ENCODE measurements around the gene UCK1. TPM values are rescaled to one million over a fixed set of nuclear protein-coding genes. Genes with fewer than 3 reads are reported as not detected.

The UCK1 gene
- total RNA-seq, 2 donors from 2014 or later = 16.8 to 18.8 TPM

DNA sequence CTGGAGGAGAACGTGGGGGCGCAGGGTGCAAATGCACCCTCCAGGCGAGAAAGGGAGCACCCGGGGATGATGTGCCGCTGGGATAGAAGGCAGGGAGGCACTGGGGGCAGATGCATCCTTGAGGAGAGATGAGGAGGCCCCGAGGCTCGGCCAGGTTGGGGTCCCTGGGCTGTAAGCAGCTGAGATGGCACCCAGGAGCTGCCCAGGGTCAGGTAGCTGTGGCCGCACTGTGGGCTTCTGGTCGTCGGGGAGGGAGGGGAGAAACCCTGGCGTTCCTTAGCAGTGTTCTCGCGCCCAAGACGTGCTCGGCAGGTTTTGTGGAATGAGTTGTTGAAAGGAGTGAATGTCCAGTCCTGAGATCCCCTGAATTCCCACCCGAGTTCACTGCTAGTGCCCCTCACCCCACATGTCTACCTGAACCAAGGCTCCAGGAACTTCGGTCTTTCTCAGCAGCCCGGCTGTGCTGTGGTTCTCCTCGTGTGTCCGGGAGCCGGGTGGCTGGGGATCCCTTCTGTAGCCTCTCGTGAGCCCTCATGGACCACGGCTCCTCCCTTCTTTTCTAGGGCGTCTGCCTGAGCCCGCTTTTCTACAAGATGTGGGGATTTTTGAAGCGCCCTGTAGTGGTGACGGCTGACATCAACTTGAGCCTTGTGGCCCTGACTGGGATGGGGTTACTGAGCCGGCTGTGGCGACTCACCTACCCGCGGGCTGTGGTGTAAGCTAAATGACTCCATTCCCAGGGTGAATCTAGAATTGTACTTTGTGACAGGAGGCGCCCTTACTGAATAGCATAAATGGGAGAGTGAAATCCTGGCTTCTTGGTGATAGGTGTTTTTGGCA is 27.2 kb downstream of the UCK1 start:
- DNase-seq (ENCODE audit: low spot score) = no peak
- intact Hi-C loops (cut with DNase I) = no loop called here

DNA sequence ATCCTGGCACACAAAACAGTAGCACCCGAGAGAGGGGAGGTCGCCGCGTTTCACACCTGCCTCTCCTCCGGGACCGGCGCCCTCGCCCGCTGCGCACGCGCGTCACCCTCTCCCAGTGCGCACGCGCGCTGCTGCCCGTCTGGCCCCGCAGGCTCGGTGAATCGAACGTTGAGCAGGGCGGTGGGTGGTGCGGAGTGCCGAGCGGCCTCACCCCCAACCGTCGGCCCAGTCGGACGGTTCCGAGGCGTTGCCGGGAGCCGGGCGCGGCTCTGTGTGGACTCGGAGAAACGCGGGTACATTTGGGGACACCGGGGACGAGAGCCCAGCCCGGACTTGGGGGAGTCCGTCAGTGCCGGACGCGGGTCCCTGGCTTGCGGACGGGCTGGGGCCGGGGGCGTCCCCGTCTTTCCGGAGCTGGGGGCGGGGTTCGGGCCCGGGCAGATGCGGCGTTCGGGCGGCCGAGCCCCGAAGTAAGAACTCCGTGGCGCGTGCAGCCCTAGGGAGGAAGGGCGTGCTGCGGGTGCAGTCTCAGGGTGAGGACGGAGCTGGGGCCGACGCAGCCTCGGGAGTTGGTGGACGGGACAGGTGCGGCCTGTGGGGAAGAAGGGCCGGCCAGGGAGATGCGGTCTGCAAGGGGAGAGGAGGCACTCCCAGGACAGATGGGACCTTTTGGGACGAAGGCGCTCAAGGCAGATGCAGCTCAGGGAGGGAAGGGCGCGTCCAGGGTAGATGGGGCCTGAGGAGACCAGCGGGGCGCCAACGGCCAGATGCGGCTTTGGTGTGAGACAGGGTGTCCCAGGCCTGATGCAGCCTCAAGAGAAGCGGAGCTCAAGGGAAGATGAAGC is 28.1 kb downstream of the UCK1 start, which contains the start of gene POMT1:
Gene POMT1, plus strand, starts transcription at position 138 of the 845 bp plus-strand sequence. CDS start 1,301 bp downstream, outside the sequence.
- intact Hi-C loops (cut with DNase I) = no loop called here

DNA sequence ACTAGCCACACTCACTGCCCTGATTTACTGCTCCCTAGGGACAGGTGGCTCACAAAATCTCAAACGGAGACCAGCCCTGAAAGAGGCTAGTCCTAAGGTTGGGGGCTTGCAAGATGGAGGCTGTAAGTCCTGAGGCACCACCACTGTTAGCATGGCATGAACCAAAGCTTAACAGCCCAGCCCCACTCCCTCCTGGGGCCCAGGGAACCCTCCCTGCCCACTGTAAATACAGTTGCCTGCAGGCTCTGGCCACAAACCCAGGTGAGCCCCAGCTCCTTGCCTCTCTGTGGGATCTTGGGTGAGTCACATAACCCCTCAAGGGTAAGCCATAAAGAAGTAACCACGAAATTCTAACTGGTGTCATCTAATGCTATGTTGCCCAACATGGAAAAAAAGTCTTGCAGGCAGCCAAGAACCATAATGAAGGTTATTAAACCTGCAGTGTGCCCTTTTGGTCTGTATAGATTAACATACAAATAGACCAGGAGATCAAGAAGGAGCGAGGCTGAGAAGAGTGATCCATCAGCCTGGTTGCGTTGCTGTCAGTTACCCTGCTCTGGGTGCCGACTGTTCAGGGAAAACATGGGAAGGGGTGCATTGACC is 30.0 kb downstream of the UCK1 start:
- DNase-seq (ENCODE audit: low spot score) = no peak
- intact Hi-C loops (cut with DNase I) = no loop called here

More for the DNA sequence above, 28.1 kb downstream of the UCK1 start, which contains the start of gene POMT1:
- DNase-seq (ENCODE audit: low spot score) = peak; percentile 96

DNA sequence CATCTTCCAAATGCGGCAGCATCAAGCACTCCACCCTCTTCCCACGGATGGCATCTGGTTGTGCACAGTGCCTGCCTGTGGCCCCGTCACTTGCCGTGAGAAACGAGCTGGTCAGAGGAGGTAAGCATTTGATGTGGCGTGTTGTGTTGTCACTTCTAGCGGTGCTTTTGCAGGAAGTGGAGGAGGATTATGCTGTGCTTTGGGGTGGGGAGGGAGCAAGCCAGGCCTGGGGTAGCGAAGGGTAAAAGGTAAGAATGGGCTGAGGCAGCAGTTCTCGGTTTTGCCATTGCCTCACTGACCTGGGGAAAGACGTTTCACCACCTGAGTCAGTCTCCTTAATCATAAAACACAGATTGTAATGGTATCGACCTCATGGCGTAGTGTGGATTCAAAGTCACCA is 30.7 kb downstream of the UCK1 start:
- intact Hi-C loops (cut with DNase I) = no loop called here
- no peak for DNase-seq (ENCODE audit: low spot score)

DNA sequence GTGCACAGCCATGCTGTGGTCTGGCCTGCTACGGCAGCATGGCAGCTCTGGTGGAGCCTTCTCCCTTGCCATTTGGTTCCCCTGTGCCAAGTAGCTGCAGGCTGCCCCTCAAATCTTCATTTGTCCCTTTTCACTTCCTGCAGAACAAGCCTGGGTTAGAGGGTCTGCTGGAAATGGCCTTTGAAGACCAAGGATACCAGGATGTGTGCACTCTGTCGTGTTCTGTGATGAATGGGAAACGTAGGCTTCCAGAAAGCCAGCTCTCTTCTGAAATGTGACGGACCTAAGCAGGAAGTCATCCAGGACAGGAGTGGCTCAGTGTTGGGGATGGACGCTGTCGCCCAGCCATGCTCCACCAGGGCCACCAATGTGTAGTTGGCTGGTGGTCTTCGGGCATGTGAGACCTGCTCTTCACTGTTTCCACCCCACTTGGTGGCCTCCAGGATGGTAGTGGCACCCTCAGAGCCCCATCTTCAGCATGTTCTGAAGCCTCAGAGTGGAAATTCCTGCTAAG is 31.8 kb downstream of the UCK1 start:
- DNase-seq (ENCODE audit: low spot score) = no peak
- intact Hi-C loops (cut with DNase I) = no loop called here

DNA sequence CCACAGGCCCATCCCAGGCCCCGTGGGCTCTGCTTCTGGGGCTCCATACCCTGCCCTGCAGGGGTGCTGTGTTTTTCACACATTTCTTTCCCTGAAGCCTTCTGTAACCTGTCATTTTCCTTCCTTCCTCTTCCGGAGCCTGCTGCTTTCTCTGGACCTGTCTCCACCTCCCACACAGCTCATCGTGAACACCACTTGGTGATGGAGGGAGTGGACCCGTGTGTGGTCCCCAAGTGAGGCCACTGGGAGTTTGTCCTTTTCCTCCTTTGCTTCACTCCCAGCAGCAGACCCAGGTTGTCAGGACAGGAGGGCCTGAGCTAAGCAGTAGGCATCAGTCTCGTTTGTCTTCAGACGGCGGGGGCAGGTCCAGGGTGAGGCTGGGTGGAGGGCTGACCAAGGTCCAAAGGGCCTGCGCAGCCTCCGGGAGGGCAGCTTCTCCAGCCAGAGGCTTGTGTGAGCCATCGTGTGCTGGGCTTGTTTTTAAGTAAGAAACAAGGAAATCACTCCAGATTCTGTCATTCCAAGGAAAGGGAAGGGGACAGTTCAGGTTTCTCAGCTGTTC is 34.1 kb downstream of the UCK1 start:
- DNase-seq (ENCODE audit: low spot score) = no peak
- intact Hi-C loops (cut with DNase I) = no loop called here

DNA sequence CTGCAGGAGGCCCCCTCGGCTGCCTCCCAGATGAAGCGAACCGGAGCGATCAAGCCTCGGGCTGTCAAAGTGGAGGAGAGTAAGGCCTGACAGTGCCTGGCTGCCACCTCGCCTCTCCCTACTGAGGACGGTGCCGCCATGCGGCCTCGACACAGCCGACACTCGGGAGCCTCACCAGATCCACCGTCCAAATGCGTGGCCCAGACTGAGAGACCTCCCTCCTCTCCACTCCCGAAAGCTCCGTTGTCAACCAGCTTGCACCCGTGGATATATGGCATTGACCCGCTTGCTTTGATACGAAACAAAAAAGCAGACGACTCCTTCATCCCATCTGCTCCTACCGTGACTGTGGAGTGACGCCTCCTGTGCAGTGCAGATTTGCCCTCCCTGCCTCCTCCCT is 35.3 kb downstream of the UCK1 start:
- intact Hi-C loops (cut with DNase I) = no loop called here
- no peak for DNase-seq (ENCODE audit: low spot score)

DNA sequence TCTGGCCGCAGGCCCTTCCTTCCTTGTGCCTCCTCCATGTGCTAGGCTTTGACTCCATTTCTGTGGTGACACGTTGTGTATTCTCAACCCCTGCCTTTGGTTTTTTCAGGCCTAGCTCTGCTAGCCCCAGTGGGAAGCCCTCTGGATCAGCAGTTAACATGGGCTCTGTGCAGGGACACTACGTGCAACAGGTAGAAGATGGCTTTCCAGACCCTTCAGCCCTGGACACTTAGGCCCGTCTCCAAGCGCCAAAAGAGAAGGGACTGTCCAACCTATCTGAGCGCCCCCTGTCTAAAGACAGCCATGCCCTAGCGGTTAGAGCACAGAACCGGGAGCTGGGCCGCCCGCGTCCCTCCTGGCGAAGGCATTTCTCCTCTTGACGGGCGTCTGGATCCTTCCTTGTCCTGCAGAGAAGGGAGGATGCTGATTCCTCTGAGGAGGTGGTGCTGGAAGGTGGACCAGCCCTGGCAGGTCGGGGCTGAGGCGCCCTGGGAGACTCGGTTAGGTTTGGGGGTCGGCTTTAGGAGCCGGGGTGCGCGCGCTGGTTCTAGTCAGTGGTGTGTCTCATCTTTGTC is 36.7 kb downstream of the UCK1 start:
- intact Hi-C loops (cut with DNase I) = no loop called here
- no peak for DNase-seq (ENCODE audit: low spot score)

DNA sequence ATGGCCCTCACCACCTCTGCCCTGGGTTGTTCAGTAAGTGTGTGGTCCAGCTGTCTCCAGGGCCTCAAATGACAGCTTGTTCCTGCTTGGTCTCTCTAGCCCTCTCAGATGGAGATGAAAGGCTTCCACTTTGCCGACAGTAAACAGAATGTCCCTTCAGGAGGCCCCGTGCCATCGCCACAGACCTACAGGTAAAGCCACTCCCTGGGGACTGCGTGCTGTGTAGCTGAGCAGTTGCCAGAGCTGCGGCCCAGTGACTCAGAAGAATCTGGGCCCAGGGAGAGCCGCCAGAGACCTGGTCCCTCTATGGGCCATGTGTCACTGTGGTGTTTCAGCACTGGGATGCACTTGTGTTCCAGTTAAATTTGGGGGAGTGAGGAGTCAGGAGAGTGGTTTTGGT is 39.0 kb downstream of the UCK1 start:
- intact Hi-C loops (cut with DNase I) = no loop called here
- DNase-seq (ENCODE audit: low spot score) = no peak

DNA sequence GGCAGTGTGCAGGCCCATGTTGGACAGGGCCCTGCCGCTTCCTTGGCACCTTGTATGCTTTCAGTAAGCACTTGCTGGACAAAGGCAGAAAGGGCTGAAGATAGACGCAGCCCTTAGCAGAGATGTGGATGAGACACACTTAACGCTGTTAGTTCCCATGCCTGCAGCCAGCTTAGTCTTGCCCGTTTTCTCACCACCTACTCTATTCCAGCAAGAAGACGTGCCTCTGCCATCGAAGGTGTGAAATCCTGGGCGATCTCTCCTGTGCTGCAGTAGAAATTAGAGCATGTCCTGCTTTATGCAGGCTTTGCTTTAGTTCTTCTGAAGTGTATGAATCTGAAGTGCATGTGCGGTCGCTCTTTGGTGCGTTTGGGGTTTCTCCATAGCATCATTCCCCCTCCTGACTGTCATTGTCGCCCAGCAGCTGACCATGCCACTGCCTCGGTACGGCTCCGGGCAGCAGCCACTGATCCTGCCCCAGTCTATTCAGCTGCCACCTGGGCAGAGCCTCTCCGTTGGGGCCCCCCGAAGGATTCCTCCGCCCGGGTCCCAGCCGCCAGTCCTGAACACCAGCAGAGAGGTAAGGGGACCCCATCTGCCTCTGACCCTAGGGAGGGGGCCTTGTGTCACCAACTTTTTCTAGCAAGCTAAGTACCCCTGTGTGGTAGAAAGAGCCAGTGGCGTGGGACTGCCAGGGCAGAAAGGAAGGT is 39.9 kb downstream of the UCK1 start:
- intact Hi-C loops (cut with DNase I) = no loop called here
- DNase-seq (ENCODE audit: low spot score) = no peak

DNA sequence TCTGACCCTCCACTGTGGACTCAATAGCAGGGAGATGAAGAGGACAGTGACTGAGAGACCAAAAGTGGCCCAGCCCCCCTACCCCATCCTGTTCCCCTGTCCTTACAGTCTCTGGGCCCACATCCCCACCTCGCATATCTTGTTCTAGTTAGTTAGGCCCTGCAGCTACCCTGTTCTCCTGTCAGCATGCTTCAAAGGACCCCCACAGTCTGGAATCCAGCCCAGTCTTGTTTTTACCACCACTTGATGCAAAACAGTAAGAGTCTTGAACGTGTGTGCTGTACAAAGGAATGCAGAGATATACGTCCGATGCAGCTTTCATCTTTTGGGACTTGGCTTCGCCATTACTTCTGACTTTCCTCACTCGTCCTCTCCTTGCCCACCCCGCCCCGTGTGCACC is 40.5 kb downstream of the UCK1 start:
- no peak for DNase-seq (ENCODE audit: low spot score)
- intact Hi-C loops (cut with DNase I) = no loop called here

DNA sequence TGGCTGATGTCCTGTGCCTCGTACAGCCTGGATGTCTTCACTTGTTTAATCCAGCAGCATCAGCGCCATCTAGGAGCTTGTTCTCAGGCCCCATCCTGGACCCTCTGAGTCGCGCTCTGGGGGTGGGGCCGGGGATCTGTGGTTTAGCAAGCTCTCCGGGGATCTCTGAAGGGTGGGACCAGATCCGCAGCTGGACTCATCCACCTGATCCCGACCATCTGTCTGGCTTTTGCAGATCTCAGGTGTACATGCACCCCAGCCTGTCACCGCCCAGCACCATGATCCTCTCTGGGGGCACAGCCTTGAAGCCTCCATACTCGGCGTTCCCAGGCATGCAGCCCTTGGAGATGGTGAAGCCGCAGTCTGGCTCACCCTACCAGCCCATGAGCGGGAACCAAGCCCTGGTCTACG is 43.4 kb downstream of the UCK1 start:
- DNase-seq (ENCODE audit: low spot score) = no peak
- intact Hi-C loops (cut with DNase I) = no loop called here

DNA sequence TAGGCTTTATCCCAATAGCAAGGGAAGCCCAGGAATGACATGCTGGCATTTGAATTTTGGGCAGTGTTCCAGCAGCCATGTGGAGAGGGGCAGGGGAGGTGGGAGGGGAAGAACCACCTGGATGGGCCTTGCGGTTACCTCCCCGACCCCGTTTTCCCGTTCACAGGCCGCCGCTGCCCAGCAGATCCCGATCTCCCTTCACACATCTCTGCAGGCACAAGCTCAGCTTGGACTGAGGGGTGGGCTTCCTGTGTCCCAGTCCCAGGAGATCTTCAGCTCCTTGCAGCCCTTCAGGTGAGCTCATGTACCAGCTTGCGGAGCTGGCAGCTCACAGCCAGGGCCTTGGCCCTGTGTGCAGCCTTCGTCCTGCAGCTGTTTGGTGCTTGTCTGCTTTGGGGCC is 44.1 kb downstream of the UCK1 start:
- intact Hi-C loops (cut with DNase I) = no loop called here
- DNase-seq (ENCODE audit: low spot score) = no peak

DNA sequence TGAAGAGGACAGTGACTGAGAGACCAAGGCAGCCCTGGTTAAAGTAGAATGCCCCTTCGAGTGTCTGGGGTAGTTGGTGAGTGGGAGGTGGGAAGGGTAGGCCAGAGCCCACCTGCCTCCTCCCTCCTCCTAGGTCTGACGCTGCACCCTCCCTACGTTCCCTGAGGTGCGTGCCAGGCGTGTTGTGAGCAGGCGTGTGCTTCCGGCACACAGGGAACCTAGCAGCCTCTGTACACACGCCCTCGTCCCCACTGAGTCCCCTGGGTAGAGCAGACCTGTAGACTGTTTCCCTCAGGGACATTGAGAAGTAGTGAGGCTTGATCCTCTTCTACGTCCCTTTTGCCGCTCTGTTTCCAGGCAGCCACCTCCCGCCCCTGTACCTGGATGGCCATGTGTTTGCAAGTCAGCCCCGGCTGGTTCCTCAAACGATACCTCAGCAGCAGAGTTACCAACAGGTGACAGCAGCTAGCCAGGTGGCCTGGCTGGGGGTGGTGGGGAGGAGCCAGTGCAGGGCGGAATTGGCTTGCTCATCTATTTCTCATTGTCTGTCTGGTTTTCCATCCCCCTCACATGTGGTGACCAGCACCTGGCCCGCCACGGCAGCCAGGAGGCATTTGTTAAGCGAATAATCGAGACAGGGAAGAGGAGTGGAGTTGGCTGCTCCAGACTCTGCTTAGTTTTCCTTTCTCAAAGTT is 45.2 kb downstream of the UCK1 start:
- intact Hi-C loops (cut with DNase I) = no loop called here
- DNase-seq (ENCODE audit: low spot score) = no peak

DNA sequence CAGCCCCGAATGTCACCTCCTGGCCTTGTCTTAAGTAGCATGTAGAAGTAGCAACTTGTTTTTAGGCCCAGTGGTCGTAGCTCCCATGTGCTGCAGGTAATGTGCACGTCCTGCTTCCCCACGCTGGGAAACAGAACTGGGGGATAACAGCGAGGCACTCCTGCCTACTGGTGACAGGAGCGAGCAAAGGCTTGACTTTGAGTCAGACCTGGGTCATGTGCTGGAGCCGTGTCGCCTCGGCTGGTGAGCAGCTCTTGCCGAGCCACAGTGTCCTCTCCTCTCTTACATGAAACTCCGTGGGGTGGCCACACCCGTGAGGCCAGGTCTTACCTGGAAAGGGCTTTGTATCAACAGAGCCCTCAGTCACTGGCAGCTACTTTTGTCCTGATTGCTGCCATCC is 45.9 kb downstream of the UCK1 start:
- intact Hi-C loops (cut with DNase I) = no loop called here
- DNase-seq (ENCODE audit: low spot score) = no peak

DNA sequence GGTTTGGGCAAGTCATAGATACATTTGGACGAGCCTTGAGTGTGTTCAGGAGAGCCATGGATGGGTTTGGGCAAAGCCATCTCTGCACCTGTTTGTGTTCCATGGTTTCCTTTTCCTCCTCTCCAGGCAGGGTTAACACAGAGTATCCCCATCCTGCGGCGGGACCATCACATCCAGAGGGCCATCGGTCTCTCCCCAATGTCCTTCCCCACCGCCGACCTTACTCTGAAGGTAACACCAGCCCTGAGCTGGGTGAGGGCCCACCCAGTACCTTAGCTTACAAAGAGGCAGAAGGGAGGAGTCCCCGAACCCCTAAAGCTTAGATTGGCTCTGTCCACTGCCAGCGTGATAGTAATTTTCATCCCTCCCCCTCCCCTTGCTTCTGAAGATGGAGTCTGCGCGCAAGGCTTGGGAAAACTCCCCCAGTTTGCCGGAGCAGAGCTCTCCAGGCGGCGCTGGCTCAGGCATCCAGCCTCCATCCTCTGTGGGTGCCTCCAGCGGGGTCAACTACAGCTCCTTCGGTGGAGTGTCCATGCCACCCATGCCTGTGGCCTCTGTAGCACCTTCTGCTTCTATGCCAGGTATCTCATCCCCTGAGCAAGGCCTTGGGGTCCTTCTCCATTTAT is 46.4 kb downstream of the UCK1 start:
- intact Hi-C loops (cut with DNase I) = no loop called here
- DNase-seq (ENCODE audit: low spot score) = no peak

DNA sequence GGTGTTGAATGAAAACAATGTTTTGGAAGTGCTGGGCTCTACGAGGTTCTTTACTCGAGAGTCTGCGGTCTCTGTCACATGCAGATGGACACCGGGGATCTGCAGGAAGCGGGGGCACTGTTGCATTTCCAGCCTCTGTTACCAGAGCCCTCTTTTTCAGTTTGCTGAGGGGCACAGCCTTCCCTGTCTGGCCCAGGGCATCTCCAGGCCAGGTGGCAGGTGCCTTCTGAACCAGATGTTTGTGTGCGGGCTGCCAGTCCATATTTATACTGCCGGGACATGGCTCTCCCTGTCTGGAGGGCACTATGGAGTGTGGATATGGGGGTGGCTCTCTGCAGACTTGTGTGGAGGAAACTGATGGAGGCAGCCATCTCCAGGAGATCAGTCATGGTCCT is 47.0 kb downstream of the UCK1 start:
- no peak for DNase-seq (ENCODE audit: low spot score)
- intact Hi-C loops (cut with DNase I) = no loop called here

All from posterior vena cava (tissue), 2 donors.